Activated gamma-delta T cell (primary cell): ENCODE results near the gene GFPT2.
"Not testable (repeated sequence)": the region's sequence is repeated elsewhere in the genome, so short reads cannot be mapped to it uniquely, and the experiment has no call there.

ENCODE experiments used
- DNase-seq: peaks from one replicate; lab custom pipeline; 2025; lab: John Stamatoyannopoulos, UW

GFPT2 gene

DNA sequence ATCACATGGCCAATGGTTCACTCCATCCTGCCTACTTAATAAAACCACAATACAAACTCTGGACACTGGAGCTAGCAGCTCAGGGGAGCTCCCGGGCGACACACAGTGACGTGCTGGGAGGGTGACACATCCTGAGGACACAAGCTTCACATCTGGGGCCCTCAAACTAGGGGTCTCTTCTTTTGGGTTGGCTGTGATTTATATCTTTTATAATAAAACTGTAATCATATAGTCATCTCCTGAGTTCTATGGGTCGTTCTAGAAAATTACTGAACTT, 49.2 kb downstream of the GFPT2 start:
- DNase-seq = no peak

DNA sequence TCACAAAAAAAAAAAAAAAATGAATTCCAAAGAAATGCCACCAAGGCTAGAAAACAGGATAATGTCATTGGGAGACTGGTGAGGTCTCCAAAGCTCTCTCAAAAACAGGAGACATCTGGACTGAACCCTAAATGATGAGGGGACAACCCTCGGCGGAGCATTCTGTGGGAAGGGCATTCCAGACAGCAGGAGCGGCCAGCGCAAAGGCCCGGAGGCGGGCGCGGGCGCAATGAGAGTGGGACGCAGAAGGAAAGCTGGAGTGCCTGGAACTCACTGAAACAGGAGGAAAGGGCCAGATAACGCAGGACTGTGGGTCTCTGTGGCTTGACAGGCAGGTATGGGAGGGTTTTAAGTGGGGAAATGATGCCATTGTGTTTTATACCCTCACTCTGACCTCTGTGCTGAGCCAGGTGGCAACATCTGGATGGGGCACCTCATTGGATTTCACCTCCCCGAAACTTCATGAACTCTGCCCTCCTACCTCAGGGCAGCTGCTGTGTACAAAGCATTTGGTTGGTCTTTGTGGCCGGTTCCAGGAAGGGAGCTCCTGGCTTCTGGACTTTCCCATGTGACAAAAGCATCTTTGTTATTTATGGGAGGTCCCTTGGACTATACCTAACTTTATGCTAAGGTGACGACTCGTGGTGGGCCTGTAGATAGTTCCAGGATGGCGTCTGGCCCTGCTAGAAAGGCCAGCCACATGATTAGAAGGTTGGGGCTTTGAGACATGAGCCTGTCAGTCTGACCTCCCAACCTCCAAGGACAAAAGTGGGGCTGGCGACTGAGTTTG, 49.7 kb downstream of the GFPT2 start:
- DNase-seq = no peak

DNA sequence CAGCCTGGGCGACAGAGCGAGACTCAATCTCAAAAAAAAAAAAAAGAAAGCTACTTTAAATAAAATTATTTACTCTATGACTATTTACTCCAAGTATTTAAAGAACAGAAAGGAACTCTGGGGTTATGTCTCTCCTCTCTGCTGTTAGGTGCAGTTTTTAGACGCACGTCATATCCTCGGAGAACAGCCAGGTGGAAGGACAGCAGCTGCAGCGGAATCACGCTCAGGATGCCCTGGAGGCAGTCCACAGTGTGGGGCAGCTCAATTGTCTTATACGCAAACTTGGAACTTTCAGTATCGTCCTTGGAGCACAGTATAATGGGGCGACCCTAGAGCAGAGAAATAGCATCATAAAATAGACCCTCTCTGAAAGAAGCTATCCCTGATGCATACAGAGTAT, 50.9 kb downstream of the GFPT2 start:
- DNase-seq = no peak

DNA sequence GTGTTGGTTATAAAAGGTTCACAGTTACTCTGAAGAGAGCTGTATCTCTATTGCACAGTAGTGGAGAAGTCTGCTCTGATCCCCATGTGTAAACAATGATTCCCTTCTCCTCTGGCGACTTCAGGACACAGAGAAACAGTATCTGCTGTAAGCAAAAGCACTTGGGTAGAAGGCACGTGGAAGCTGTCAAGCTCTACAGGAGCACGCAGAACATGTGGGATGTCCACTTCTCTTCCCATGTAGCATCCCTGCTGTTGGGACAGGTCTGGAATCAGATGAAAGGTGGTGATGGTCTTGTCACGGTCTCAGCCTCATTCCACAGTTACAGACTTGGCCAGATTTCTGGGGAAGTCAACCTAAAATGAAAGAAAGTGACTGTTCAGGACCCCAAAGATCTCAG, 51.9 kb downstream of the GFPT2 start:
- DNase-seq = no peak

DNA sequence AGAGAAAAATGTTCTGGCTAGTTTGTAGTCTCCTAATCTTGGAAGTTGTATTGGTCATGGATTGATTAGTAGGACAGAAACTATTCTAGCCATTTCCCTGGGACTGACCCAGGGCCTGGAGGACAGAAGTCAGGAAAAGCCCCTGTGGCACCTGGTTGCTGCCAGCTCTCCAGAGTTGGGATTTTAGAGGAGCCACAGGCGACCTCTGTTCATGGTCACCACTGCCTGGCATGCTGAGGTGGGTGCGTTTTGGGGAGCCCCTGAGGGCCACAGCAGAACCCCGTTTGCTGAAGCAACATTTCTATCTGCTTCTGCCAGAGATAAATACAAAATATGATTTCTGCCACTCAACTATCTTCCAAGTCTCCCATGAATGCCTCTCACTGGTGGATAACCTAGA, 53.6 kb downstream of the GFPT2 start:
- DNase-seq = no peak

DNA sequence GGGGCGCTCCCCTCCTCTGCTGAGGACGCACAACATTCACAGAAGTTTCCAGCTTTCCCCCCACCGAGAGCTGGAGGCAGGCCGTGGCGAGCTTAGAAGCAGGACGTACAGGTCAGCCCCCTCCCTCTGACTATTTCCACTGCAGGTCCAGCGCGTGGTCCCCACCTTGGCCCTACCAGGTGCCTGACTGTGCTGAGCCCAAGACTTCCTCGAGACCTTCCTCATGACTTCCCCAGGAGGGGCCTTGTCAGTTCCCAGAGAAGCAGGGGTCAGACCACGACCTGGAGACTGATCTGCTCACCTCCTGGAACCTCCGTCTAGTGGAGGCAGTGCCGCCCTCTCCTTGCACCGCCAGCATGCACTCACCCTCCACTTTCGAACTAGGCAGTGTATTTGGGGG, 54.1 kb downstream of the GFPT2 start:
- not testable (repeated sequence) for DNase-seq

DNA sequence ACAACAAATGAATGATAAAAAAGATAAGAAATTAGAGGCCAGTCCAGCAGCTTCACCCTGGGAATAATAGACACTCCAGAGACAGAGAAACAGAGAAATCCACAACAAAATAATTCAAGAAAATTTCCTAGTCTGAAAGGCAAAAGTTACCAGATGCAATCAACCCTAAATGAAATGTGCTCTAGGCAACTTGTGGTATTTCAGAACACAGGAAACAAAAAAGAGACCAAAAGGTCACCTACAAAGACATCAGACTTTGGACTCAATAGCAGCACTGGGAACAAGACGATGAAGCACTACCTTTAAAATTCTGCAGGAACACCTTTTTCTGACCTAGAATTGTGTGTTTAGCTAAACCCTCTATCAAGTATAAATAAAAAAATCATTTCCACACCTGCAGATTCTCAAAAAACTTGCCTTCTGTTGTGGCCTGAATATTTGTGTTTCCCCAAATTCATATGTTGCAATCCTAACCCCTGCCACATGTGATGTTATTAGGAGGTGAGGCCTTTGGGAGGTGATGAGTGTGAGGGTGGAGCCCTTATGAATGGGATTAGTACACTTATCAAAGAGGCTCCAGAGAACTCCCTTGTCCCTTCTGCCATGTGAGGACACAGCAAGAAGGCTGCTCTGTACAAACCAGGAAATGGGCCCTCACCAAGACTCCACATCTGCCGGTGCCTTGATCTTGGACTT, 55.4 kb downstream of the GFPT2 start:
- no peak for DNase-seq

DNA sequence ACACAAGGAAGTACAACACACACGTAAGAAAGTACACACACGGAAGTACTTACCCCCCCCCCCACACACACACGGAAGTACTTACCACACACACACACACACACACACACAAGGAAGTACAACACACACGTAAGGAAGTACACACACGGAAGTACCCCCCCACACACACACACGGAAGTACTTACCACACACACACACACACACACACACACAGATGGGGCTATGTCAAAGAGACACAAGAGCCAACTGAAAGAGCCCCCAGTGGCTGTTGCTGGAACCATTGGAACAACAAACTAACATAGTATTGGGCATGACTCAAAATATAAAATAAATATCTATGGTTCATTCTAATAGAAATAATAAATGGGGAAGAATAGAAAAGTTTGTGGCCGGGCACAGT, 56.4 kb downstream of the GFPT2 start:
- DNase-seq = no peak

DNA sequence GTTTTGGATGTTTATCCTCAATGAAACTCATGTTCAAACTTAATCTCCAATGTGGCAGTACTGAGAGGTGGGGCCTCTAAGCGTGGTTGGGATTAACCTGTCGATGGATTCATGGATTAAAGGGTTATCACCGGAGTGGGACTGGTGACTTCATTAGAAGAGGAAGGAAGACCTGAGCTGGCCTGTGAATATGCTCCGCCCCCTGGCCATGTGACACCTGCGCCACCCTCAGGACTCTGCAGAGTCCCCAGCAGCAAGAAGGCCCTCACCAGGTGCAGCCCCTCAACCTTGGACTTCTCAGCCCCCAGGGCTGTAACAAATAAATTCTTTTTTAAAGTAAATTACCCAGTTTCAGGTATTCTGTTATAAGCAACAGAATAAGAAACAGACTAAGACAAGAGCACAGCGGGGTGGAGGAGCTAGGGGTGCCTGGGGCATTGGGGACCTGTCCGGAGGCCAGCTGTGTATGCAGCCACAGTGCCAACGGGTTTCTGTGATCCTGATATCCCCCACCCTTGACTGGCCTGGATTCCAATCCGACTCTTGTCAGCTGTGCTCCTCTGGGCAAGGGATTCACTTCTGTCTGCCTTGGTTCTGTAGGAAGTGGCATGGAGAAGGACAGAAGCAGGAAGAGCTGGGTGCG, 58.1 kb downstream of the GFPT2 start:
- no peak for DNase-seq

DNA sequence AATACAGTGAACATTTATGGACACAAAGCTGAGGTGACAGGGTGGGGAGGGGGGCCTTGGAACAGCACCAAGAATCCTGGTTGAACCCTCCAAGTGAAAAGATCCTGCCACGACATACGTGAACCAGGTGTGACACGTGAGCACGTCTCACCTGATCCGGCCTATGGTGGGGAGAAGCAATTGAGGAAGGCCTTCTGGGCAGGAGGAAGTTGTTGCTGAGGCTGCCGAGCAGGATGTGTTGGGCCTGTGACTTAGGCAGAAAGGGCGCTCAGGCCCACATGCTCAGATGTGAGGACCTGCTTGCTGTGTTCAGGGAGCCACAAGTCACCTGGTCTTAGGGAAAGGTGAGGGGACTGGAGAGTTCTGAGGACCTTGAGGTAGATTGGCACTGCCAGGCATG, 58.7 kb downstream of the GFPT2 start:
- no peak for DNase-seq

DNA sequence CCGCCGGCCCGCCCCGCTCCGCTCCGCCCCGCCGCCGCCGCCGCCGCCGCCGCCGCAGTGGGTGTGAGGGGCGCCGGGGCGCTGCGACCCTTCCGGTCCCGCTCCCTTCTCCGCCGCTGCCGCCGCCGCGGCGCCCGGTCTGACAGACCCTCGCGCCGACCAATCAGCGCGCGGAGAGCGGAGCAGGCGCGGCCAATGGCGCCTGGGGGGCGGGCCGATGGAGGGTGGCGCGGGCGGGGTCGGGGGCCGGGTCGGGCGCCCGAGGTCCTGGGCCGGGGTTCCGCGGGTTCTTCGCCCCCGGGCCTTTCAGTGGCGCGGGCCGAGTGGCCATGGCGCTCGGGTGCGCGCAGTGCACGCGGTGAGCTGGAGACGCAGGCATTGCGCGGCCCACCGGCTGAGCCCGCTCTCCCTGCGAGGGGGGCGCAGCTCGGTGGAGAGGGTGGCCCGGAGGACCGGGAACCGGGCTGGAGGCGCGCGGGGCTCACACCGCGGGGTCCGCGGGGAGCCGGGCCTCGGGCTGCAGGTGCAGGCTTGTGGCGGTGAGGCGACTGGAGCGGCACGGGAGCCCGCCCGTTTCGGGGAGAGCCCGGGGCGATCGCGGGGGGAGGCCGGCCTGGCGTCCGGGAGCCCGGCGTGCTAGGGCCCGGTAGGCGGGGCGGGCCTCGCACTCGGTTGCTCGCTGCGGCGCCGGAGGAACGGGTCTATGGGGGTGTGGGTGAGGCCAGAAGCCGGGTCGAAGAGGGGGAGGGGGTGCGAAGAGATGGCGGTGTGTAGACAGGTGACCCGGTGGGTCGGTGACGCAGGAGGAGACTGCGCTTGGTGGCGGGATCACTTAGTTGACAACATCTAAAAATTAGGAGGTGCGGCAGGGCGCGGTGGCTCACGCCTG, 60.9 kb downstream of the GFPT2 start, which contains the start of gene MAPK9:
Gene MAPK9 (minus strand): TSS at position 141 of the 889 bp plus-strand sequence. CDS start 11,522 bp downstream, outside the sequence.
- peak; percentile 84 for DNase-seq

DNA sequence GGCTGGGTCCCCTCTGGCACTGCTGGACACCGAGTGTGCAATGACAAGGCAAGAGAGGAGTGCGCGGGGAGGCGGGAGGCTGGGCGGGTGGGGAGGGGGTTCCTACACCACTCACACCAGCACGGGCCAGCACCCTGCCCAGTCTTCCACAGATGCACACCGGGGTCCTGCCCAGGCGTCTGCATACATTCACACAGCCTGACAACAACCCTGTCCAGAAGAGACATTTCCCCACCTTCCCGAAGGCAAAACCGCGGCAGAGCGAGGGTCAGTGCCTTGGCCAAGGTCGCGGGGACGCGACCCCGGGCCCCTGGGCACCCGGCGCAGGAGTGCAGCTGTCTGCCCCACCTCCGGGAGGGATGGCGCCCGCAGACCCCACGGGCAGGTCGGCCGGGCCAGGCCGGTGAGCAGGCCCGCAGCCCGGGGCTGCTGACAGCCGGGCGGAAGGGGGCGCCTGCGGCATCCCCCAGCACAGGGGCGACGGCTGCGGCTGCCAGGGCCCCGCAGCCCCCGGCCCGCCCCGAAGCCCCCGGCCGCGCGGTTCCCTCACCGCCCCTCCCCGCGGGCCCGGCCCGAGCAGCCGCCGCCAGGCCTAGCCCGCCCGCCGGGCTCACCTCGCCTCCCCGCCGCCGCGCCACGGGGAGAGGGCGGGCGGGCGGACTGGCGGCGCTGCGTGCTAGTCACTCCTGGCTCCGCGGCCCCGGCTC, 61.7 kb downstream of the GFPT2 start:
- DNase-seq = peak; percentile 53

DNA sequence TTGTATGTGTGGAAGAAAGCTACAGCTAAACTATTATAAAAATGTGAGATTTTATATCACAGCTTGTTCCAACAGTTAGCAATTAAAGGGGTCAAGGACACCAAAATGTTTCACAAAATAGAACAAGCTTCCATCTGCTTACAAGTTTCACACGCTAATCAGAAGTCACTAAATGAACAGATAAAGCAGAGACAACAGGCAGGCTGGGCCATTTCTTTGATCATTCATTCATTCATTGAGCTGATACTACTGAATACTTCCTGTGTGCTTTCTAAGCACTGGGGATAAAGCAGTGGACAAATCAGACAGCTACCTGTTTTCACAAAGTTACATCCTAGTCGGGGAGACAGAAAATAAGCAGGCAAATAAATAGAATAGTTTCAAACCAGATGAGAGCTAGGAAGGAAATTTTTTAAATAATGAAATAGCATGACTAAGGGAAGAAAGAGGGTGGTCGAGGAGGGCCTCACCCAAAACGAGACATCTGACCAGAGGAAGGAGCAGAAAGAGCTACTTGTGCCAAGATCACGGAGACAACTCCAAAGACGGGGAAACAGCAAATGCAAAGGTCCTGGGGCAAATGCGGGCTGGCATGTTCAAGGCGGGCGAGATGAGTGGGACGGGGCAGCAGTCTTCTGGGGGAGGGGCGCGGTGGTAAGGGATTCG, 62.4 kb downstream of the GFPT2 start:
- DNase-seq = no peak

DNA sequence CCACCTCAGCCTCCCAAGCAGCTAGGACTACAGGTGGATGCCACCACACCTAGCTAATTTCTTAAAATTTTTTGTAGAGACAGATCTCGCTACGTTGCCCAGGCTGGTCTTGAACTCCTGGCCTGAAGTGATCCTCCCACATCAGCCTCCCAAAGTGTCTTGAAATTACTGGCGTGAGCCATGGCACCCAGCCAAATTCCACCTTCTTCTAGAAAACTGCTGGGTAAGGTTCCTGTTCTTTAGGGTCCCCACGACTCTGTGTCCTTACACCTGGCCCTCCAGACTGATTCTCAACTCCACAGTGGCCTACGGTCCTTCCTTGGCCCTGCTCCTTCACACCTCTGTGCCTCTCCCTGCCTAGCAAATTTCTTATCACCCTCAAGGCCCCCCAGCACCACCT, 63.2 kb downstream of the GFPT2 start:
- DNase-seq = no peak

DNA sequence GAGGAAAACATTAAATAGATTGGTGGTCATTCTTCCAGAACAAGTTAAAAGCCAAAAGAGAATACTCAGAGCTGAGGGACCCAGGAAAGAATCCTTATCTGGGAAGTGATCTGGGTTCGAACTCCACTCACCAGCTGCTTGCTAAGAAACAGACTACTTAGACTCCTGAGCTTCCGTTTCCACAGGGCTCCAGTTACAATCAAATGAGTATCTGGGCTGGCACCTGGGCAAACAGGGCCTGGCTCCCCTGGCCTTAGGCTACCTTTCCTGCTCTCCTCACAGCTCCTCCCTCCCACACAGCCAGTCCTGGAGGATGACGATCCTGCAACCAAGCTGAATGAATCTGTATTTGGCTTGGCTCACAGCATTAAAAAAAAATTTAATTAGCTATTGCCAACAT, 63.7 kb downstream of the GFPT2 start:
- no peak for DNase-seq

DNA sequence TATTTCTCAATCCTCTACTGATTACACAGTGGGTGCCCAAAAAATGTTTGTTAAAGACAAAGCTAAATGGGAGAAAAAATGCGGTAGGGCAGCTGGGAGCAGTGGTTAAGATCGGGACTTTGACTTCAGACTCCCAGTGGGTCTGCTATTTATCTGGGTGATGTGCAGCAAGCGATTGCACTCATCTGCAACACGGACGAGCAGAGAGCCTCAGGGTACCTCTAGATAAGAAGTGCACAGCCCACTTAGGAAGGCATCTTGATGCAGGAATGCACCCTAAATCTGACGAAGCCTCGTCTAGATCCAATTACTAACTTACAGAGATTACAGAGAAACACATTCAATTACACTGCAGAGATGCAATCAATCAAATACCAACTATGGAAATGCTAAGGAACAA, 65.3 kb downstream of the GFPT2 start:
- DNase-seq = no peak

DNA sequence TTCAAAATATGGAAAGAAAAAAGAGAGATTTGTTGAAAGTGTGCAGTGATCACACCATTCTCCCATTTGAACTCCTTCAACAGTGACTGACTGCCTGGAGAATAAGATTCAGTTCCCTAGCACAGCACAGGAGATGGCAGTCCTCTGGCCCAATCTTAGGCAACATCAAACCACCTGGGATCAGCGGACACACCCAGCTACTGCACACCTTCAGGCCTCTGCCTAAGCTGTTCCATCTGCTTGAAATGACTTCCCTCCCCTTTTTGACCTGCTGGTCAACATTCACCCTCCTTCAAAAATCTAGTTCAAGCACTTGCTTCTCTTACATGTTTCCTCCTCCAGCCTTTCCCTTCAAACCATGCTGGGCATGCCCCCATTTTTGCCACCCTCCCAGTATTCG, 65.7 kb downstream of the GFPT2 start:
- no peak for DNase-seq

DNA sequence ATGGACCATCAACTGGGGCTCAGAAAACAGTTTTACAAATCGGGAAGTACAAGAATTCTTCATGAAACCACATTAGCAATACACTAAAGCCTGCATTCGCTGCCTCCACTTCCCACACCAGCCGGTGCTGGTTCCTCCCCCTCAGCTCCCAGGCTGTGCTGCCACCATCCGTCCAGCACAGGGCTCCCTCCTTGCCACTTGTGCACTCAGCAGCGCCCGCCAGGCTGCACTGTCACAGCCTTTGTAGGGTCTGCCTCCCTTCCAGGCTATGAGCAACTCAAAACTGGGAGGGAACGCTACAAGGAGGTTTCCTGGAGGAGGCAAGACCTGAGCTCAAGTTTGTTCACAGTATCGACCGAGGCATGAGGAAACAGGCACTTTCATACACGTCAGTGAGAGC, 69.0 kb downstream of the GFPT2 start:
- no peak for DNase-seq

DNA sequence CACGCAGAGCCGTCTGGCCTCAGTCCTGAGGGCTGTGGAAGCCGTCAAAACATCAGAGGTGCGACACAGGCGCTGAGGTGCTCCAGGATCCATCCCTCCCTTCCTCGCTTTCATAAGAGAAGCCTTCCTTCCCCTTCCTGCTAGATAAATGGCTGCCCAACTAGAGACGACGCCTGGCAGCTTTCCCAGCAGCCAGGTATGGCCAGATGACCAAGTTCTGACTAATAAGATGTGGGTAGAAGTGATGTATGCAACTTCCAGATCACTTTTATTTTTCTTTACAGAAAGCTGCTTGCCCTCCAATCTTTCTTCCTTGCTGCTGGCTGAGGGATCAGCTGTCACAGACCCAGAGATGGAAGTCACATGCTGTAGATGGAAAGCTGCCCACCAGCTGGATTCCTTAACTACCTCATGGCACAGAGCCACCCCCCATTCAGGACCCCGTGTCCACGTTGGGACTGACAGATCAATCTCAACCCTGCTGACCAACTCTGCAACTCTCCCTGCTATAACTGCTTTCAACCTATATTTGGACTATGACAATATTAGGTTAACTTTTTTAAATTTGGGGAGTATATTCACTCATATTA, 70.0 kb downstream of the GFPT2 start:
- DNase-seq = no peak

DNA sequence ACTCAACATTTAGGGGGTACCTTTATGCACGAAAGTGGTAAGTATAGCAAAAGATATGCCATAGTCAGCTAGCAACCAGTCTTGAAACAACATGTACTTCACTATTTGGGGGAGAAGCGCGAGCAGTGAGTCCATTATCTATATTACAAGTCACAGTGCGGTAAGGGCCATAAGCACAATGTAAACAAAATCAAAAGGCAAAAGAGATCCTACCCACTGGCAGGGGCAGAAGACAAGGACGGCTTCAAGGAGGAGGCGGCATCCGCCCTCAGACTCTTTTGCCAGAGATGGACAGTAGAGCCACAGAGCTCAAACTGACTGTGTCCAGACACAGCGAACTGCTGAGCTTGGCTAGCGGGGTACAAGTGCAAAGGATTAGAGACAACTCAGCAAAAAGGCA, 70.9 kb downstream of the GFPT2 start:
- no peak for DNase-seq

DNA sequence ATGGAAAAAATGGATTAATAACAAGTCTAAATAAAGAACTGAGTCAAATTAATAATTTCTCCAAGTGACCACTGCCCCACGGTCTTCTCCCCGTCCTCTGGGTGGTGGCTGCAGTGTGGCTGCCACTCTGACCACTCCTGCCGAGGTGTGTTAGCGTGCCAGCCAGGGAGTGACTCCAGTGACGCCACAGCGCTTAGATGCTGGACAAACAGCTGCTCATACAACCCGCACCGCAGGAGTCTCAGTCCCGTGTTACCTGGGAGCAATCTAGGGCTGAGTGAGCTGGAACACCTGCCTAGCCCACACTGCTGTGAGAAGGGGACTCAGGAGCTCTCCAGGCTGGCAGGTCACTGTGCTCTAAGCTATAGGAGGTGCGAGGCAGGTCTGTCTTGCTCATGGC, 71.4 kb downstream of the GFPT2 start:
- DNase-seq = no peak
